HepG2 (cell line): Measurements from ENCODE around the gene TCF7L2.

ENCODE experiments used
- AFF4 ChIP-seq: sonication (generic); formaldehyde crosslinking; IDR thresholded peaks from 2 replicates; pipeline ENCODE4 v1.4.0; 2020; ENCODE audit warnings: missing genetic modification reagents
- CTCF ChIP-seq: sonication (generic); formaldehyde crosslinking; IDR thresholded peaks from 2 replicates; pipeline ENCODE4 v1.5.0; 2020; ENCODE audit warnings: mild to moderate bottlenecking, missing genetic modification reagents, moderate library complexity
- KDM1A ChIP-seq: IDR thresholded peaks from 2 replicates; pipeline ENCODE4 v1.6.1; 2016; ENCODE audit warnings: missing compliant biosample characterization
- MAZ ChIP-seq, 2 experiments: sonication (generic) in 1 of 2; formaldehyde crosslinking in 1 of 2; IDR thresholded peaks; 2 replicates each; pipeline versions ENCODE4 v1.5.0 to v1.6.1; 2012 to 2020; ENCODE audit warnings: low read depth in 2 of 2, mild to moderate bottlenecking in 2 of 2, borderline replicate concordance in 1 of 2, improper control_type of control experiment in 1 of 2, low read length in 1 of 2, missing genetic modification reagents in 1 of 2, moderate library complexity in 1 of 2
- MLLT10 ChIP-seq: sonication (generic); formaldehyde crosslinking; IDR thresholded peaks from 2 replicates; pipeline ENCODE4 v1.4.0; 2020; ENCODE audit warnings: missing genetic modification reagents
- NFYB ChIP-seq: sonication (generic); formaldehyde crosslinking; IDR thresholded peaks from 2 replicates; pipeline ENCODE4 v1.4.0; 2020; ENCODE audit warnings: missing genetic modification reagents
- RAD21 ChIP-seq: fragments of 450-650 bp; formaldehyde crosslinking; IDR thresholded peaks from 2 replicates; pipeline ENCODE4 v1.5.0; 2020; ENCODE audit warnings: mild to moderate bottlenecking
- SALL2 ChIP-seq: sonication (generic); formaldehyde crosslinking; IDR thresholded peaks from 2 replicates; pipeline ENCODE4 v1.8.1; 2023; ENCODE audit warnings: mild to moderate bottlenecking, missing genetic modification reagents, inconsistent platforms
- TERF1 ChIP-seq: sonication (generic); formaldehyde crosslinking; IDR thresholded peaks from 2 replicates; pipeline ENCODE4 v1.8.0; 2022; ENCODE audit warnings: mild to moderate bottlenecking, missing genetic modification reagents, moderate library complexity
- ZNF430 ChIP-seq: sonication (generic); formaldehyde crosslinking; IDR thresholded peaks from 2 replicates; pipeline ENCODE4 v1.9.0; 2021; ENCODE audit warnings: mild to moderate bottlenecking, missing genetic modification reagents
- TF ChIP-seq, protein P1 (sequence below): IDR thresholded peaks from 2 replicates; pipeline ENCODE4 v1.6.1; 2016; ENCODE audit warnings: low read depth

- TF ChIP-seq RAD21 (CRISPR knock-in tag): no peak
- TF ChIP-seq, protein P1, sequence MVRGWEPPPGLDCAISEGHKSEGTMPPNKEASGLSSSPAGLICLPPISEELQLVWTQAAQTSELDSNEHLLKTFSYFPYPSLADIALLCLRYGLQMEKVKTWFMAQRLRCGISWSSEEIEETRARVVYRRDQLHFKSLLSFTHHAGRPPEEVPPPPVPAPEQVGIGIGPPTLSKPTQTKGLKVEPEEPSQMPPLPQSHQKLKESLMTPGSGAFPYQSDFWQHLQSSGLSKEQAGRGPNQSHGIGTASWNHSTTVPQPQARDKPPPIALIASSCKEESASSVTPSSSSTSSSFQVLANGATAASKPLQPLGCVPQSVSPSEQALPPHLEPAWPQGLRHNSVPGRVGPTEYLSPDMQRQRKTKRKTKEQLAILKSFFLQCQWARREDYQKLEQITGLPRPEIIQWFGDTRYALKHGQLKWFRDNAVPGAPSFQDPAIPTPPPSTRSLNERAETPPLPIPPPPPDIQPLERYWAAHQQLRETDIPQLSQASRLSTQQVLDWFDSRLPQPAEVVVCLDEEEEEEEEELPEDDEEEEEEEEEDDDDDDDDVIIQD (CRISPR knock-in tag): no peak
- TF ChIP-seq ZNF430 (CRISPR knock-in tag): no peak
- TF ChIP-seq SALL2 (CRISPR knock-in tag): no peak
- no peak for TF ChIP-seq CTCF (CRISPR knock-in tag)
- no peak for TF ChIP-seq TERF1 (CRISPR knock-in tag)
- TF ChIP-seq AFF4 (CRISPR knock-in tag): no peak
- no peak for TF ChIP-seq MLLT10 (CRISPR knock-in tag)
- TF ChIP-seq KDM1A: no peak
- TF ChIP-seq MAZ (IDR thresholded peaks at IDR 0.05; ENCODE audit: borderline replicate concordance, low read depth, low read length): no peak
- TF ChIP-seq MAZ (CRISPR knock-in tag; IDR thresholded peaks at IDR 0.05; ENCODE audit: low read depth): no peak
- no peak for TF ChIP-seq NFYB (CRISPR knock-in tag)
These were observed 106.5 kb downstream of the TCF7L2 start for GRCh38 chr10:113056441-113057021.
